VCaP (cell line): ENCODE results near the gene P2RX2.
A peak's percentile ranks its signal among the peaks of the same experiment; 100 is the strongest.

Source experiments
- H3K27ac ChIP-seq: fragments of 450-650 bp; 2 replicates; pipeline ENCODE4 v1.5.1; 2017
- CTCF ChIP-seq: fragments of 450-650 bp; conservative IDR thresholded peaks from 2 replicates; pipeline ENCODE4 v1.5.1; 2017; ENCODE audit warnings: mild to moderate bottlenecking, moderate library complexity

Gene P2RX2

GRCh38 chr12:132633901-132634300 lies 15.3 kb downstream of the P2RX2 start:
- no peak for TF ChIP-seq CTCF
- H3K27ac ChIP-seq, result no peak overlapping the region

GRCh38 chr12:132634411-132634990 lies 15.9 kb downstream of the P2RX2 start:
- no peak overlapping the region for H3K27ac ChIP-seq
- no peak for TF ChIP-seq CTCF

DNA sequence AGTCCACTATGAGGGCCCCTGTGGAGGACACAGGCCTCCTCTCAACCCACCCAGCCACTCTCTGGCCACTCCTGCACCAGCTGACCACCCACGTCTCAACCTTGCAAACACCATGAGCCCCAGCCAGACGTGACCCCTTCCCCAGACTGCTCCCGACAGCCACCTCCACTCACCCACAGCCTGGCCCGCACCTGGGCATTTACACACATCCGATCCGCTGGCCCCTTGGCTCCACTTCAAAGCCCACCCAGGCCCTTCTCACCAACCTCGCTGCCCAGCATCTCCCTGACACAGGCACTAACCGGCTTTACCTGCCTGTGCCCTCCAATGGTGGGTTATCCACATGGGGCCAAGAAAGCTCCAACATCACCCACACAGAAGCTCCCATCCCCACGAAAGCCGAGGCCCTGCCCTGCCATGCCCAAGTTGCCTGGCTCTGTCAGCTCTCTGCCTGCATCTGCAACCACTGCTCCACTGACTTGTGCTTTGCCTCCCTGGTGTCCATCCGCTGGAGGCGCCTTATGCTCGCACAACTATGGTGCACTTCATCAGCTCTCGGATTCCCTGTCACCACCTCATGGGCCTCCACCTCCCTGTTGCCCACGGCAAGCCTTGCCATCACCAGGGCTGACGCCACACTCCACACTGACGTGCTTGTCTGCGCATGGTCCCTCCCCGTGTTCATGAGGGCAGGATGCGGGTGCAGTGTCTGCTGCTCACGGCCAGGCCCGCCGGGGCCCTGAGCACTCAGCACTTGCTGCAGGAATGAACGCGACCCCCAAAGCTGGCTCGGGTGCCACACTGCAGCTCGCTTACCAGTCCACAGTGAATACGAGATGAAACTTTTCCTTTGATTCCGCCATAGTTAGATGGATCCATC lies 16.7 kb downstream of the P2RX2 start:
- TF ChIP-seq CTCF, result no peak
- no peak overlapping the region for H3K27ac ChIP-seq

GRCh38 chr12:132637811-132638210 lies 19.2 kb downstream of the P2RX2 start:
- H3K27ac ChIP-seq, result no peak overlapping the region
- no peak for TF ChIP-seq CTCF

DNA sequence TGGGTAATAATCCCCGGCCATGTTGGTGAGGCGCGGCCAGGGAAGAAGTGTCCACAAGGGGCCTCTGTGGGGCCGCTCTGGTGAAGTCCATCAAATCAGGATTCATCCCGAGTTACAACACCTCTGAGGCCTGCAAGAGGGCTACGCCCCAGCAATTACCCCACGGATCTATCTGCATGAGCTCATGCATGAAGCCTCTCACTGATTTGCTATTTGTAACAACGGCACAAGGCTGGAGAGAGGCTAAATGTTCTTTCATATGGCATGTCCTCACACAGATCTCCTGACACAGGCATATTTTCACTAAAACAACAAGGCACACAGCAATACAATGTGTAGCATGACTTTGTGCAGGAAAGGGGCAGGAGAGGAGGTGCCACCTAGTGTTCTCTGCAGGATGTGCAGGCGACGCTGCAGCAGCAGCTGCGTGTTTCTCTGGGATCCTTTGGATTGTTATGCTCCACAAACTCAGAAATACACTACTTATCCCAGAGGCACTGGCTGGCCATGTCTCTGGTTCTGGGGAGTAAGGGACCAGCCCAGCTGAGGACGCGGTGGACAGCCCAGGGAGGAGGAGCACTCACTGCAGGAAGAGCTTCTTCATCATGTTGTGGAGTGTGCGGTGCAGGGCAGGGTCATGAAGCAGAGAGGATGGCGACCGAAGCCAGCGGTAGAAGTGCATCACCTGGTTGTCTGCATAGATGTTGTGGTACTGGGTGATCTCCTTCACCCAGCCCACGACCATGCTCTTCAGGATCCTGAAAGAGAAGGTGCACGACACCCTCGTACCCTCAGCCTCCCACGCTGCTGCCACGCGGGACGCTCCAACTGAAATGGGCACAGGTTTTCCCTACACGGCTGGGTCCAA lies 20.2 kb downstream of the P2RX2 start:
- peak; percentile 97 for TF ChIP-seq CTCF
- H3K27ac ChIP-seq, result no peak overlapping the region

GRCh38 chr12:132639956-132640520 lies 21.5 kb downstream of the P2RX2 start:
- no peak for TF ChIP-seq CTCF
- H3K27ac ChIP-seq, result no peak overlapping the region

- TF ChIP-seq CTCF, result no peak
- H3K27ac ChIP-seq, result no peak overlapping the region
Measured at GRCh38 chr12:132640936-132641335, 22.4 kb downstream of the P2RX2 start.
